GM10248 (cell line): ENCODE measurements around the gene LYPD3.

Experiments
- CTCF ChIA-PET: fragments of 300-600 bp; sonication (Branson Sonifier 250); formaldehyde crosslinking; extraction: SDS; loops from one replicate; lab custom pipeline; 2021; ENCODE audit warnings: antibody characterized with exemption; lab: Yijun Ruan, JAX
- POLR2A ChIA-PET: fragments of 350-650 bp; sonication (Branson Sonifier 250); formaldehyde crosslinking; extraction: SDS; loops from one replicate; lab custom pipeline; 2020; ENCODE audit warnings: antibody characterized with exemption; lab: Yijun Ruan, JAX
- DNase-seq: peaks from one replicate; pipeline ENCODE4 v3.0.0; 2012; ENCODE audit errors: extremely low spot score
- CTCF ChIP-seq: IDR thresholded peaks from 2 replicates; pipeline ENCODE4 v1.5.1; 2012; ENCODE audit warnings: mild to moderate bottlenecking, low read depth; ENCODE audit errors: extremely low read depth, missing control alignments, control extremely low read depth

Gene LYPD3

GRCh38 chr19:43467730-43468129 lies 2.3 kb upstream of the LYPD3 start:
- no peak for TF ChIP-seq CTCF
- POLR2A ChIA-PET, result no interaction called here
- CTCF ChIA-PET, result interaction anchor here (0.8 to 1.3 kb wide), 3 partner anchors 52 to 57 kb away, joined by 3 read pairs; no protein-coding TSS in a partner anchor
- no peak for DNase-seq

- no peak for TF ChIP-seq CTCF
- no peak for DNase-seq
- CTCF ChIA-PET, result interaction anchor here (0.8 to 1.3 kb wide), 3 partner anchors 52 to 57 kb away, joined by 3 read pairs; no protein-coding TSS in a partner anchor
- POLR2A ChIA-PET, result no interaction called here
These were observed 1.9 kb upstream of the LYPD3 start for GRCh38 chr19:43467276-43467675.

- TF ChIP-seq CTCF, result no peak
- no peak for DNase-seq
- POLR2A ChIA-PET, result no interaction called here
- CTCF ChIA-PET, result interaction anchor here (0.7 to 12.1 kb wide), 5 partner anchors 20 to 54 kb away, joined by 3 to 88 read pairs (median 3); partner anchors contain the start of gene PHLDB3
These were observed 1.4 kb upstream of the LYPD3 start for GRCh38 chr19:43466793-43467192.

GRCh38 chr19:43464134-43464775 lies 1.2 kb downstream of the LYPD3 start:
- POLR2A ChIA-PET, result interaction anchor here (0.6 to 1.7 kb wide), 3 partner anchors 40 to 150 kb away, joined by 3 to 5 read pairs (median 3); partner anchors contain the start of genes IRGQ and ZNF576
- peak; percentile 83 for DNase-seq
- no peak for TF ChIP-seq CTCF
- CTCF ChIA-PET, result interaction anchor here (0.8 to 12.1 kb wide), 9 partner anchors 10 to 130 kb away, joined by 3 to 88 read pairs (median 6); no protein-coding TSS in a partner anchor

GRCh38 chr19:43463381-43464133 lies 1.9 kb downstream of the LYPD3 start:
- CTCF ChIA-PET, result interaction anchor here (0.8 to 12.1 kb wide), 10 partner anchors 11 to 131 kb away, joined by 3 to 88 read pairs (median 5); no protein-coding TSS in a partner anchor
- DNase-seq, result peak; percentile 99
- no peak for TF ChIP-seq CTCF
- POLR2A ChIA-PET, result interaction anchor here (0.5 to 1.7 kb wide), 9 partner anchors 9 to 291 kb away, joined by 3 to 7 read pairs (median 5); partner anchors contain the start of genes IRGQ, SMG9 and ZNF576

- DNase-seq, result no peak
- ChIA-PET CTCF (interaction anchor here (0.8 to 12.1 kb wide), 8 partner anchors 11 to 132 kb away, joined by 3 to 88 read pairs (median 6); no protein-coding TSS in a partner anchor), POLR2A (interaction anchor here (0.5 to 1.7 kb wide), 7 partner anchors 9 to 292 kb away, joined by 3 to 7 read pairs (median 5); partner anchors contain the start of genes IRGQ, SMG9 and ZNF576)
- no peak for TF ChIP-seq CTCF
These were observed 2.5 kb downstream of the LYPD3 start for GRCh38 chr19:43462785-43463380.
